H9 (cell line): ENCODE results near the gene ADAMTS16. TPM values are rescaled to one million over a fixed set of nuclear protein-coding genes. Genes with fewer than 3 reads are reported as not detected.

Experiments used
- DNase-seq: peaks from one replicate; pipeline ENCODE4 v3.0.0-alpha.2; 2017
- H2AFZ ChIP-seq: one replicate; pipeline ENCODE4 v1.6.1; 2013; ENCODE audit warnings: mild to moderate bottlenecking, low read length, control low read depth, moderate library complexity
- H2AK5ac ChIP-seq: 2 replicates; pipeline ENCODE4 v1.6.1; 2013; ENCODE audit warnings: low read length, control low read depth, mixed read lengths; ENCODE audit not compliant: insufficient read length
- H2BK120ac ChIP-seq: one replicate; pipeline ENCODE4 v1.6.1; 2013; ENCODE audit warnings: low read depth, mild to moderate bottlenecking, low read length, control low read depth, inconsistent platforms; ENCODE audit not compliant: poor library complexity, severe bottlenecking
- H2BK12ac ChIP-seq: 2 replicates; pipeline ENCODE4 v1.6.1; 2013; ENCODE audit warnings: low read length, control low read depth, mixed read lengths, low read depth; ENCODE audit not compliant: insufficient read length
- H2BK15ac ChIP-seq: 2 replicates; pipeline ENCODE4 v1.6.1; 2013; ENCODE audit warnings: low read depth, low read length, control low read depth
- H2BK20ac ChIP-seq: one replicate; pipeline ENCODE4 v1.6.1; 2013; ENCODE audit warnings: low read depth, mild to moderate bottlenecking, low read length, control low read depth, inconsistent platforms; ENCODE audit not compliant: poor library complexity, severe bottlenecking
- H2BK5ac ChIP-seq: 2 replicates; pipeline ENCODE4 v1.6.1; 2013; ENCODE audit warnings: low read length, control low read depth, mixed read lengths; ENCODE audit not compliant: insufficient read length
- H3K14ac ChIP-seq: 2 replicates; pipeline ENCODE4 v1.6.1; 2013; ENCODE audit warnings: low read length, control low read depth; ENCODE audit not compliant: insufficient read depth
- H3K18ac ChIP-seq: 2 replicates; pipeline ENCODE4 v1.6.1; 2013; ENCODE audit warnings: low read depth, mild to moderate bottlenecking, mixed read lengths, low read length, control low read depth; ENCODE audit not compliant: insufficient read length
- H3K23ac ChIP-seq: 2 replicates; pipeline ENCODE4 v1.6.1; 2013; ENCODE audit warnings: low read length, control low read depth, mixed read lengths, low read depth; ENCODE audit not compliant: insufficient read length
- H3K23me2 ChIP-seq: 2 replicates; pipeline ENCODE4 v1.6.1; 2013; ENCODE audit warnings: low read depth, mild to moderate bottlenecking, mixed read lengths, low read length, control low read depth; ENCODE audit not compliant: insufficient read length, poor library complexity, severe bottlenecking
- H3K27ac ChIP-seq: 2 replicates; pipeline ENCODE4 v1.5.1; 2013; ENCODE audit warnings: low read length, control low read depth, mixed read lengths, low read depth; ENCODE audit not compliant: insufficient read length
- H3K27me3 ChIP-seq: 2 replicates; pipeline ENCODE4 v1.6.1; 2013; ENCODE audit warnings: low read length, control low read depth, inconsistent platforms; ENCODE audit not compliant: insufficient read depth
- H3K4ac ChIP-seq: 2 replicates; pipeline ENCODE4 v1.6.1; 2013; ENCODE audit warnings: low read depth, mild to moderate bottlenecking, control low read depth, inconsistent platforms, low read length, moderate library complexity
- H3K4me1 ChIP-seq: 2 replicates; pipeline ENCODE4 v1.6.1; 2013; ENCODE audit warnings: low read length, control low read depth, inconsistent platforms; ENCODE audit not compliant: insufficient read depth
- H3K4me2 ChIP-seq: 2 replicates; pipeline ENCODE4 v1.6.1; 2013; ENCODE audit warnings: low read length, control low read depth, mixed read lengths; ENCODE audit not compliant: insufficient read length, insufficient read depth
- H3K56ac ChIP-seq: 2 replicates; pipeline ENCODE4 v1.6.1; 2013; ENCODE audit warnings: low read depth, mild to moderate bottlenecking, mixed read lengths, low read length, control low read depth; ENCODE audit not compliant: insufficient read length
- H3K79me1 ChIP-seq: 2 replicates; pipeline ENCODE4 v1.6.1; 2013; ENCODE audit warnings: low read depth, mild to moderate bottlenecking, moderate library complexity, low read length, control low read depth, inconsistent platforms; ENCODE audit not compliant: insufficient read depth, poor library complexity, severe bottlenecking
- H3K79me2 ChIP-seq: 2 replicates; pipeline ENCODE4 v1.6.1; 2013; ENCODE audit warnings: low read length, control low read depth, inconsistent platforms; ENCODE audit not compliant: insufficient read depth
- H3K9ac ChIP-seq: 2 replicates; pipeline ENCODE4 v1.6.1; 2013; ENCODE audit warnings: low read length, control low read depth, mixed read lengths; ENCODE audit not compliant: insufficient read length; ENCODE audit errors: extremely low read depth
- H3K9me3 ChIP-seq: one replicate; pipeline ENCODE4 v1.6.1; 2013; ENCODE audit warnings: low read depth, low read length, inconsistent platforms; ENCODE audit not compliant: control insufficient read depth
- H3T11ph ChIP-seq: one replicate; pipeline ENCODE4 v1.6.1; 2013; ENCODE audit warnings: mild to moderate bottlenecking, low read length, control low read depth, inconsistent platforms
- H4K20me1 ChIP-seq: one replicate; pipeline ENCODE4 v1.6.1; 2013; ENCODE audit not compliant: control insufficient read depth, insufficient read length, insufficient read depth
- H4K5ac ChIP-seq: 2 replicates; pipeline ENCODE4 v1.6.1; 2013; ENCODE audit warnings: low read depth, mild to moderate bottlenecking, mixed read lengths, low read length, control low read depth; ENCODE audit not compliant: insufficient read length
- H4K8ac ChIP-seq: replicated peaks from 2 replicates; pipeline ENCODE4 v1.6.1; 2013; ENCODE audit warnings: low read length, control low read depth, mixed read lengths, low read depth; ENCODE audit not compliant: insufficient read length
- H4K91ac ChIP-seq: 2 replicates; pipeline ENCODE4 v1.6.1; 2013; ENCODE audit warnings: low read depth, mild to moderate bottlenecking, moderate library complexity, mixed read lengths, low read length, control low read depth; ENCODE audit not compliant: insufficient read length
- H3K27ac Mint-ChIP-seq, 3 experiments: 2 replicates in 2 of 3; 3 replicates in 1 of 3; pipeline ENCODE4 v1.8.0; 2020 to 2021; ENCODE audit warnings: mixed read lengths in 3 of 3, mild to moderate bottlenecking in 1 of 3, moderate library complexity in 1 of 3
- H3K27me3 Mint-ChIP-seq: 2 replicates; pipeline ENCODE4 v1.8.0; 2021; ENCODE audit warnings: low read depth, mild to moderate bottlenecking, moderate library complexity, mixed read lengths
- H3K36me3 Mint-ChIP-seq, 3 experiments: 2 replicates in 2 of 3; 3 replicates in 1 of 3; pipeline ENCODE4 v1.8.0; 2020 to 2021; ENCODE audit warnings: low read depth in 3 of 3, mixed read lengths in 3 of 3; ENCODE audit not compliant: insufficient read depth in 1 of 3
- H3K4me1 Mint-ChIP-seq, 2 experiments: 2 replicates each; pipeline ENCODE4 v1.8.0; 2020; ENCODE audit warnings: mixed read lengths in 2 of 2
- H3K4me3 Mint-ChIP-seq, 2 experiments: 2 replicates in 1 of 2; 3 replicates in 1 of 2; pipeline ENCODE4 v1.8.0; 2020 to 2021; ENCODE audit warnings: mild to moderate bottlenecking in 2 of 2, mixed read lengths in 2 of 2, moderate library complexity in 1 of 2
- H3K9me3 Mint-ChIP-seq, 2 experiments: 2 replicates in 1 of 2; 3 replicates in 1 of 2; pipeline ENCODE4 v1.8.0; 2020; ENCODE audit warnings: mild to moderate bottlenecking in 2 of 2, mixed read lengths in 2 of 2, moderate library complexity in 1 of 2
- CTCF ChIP-seq: fragments of 200-600 bp; sonication (generic); conservative IDR thresholded peaks from 3 replicates; pipeline ENCODE4 v1.8.0; 2021; ENCODE audit warnings: antibody characterized with exemption, mild to moderate bottlenecking
- WGBS: extraction: QIAGEN DNeasy Blood & Tissue Kit; methylation state at CpG from one replicate; pipeline ENCODE4 v1.1.7; 2013; ENCODE audit warnings: missing lambda C conversion rate, low lambda C conversion rate, mixed read lengths; ENCODE audit not compliant: insufficient read length; ENCODE audit errors: extremely low coverage; 5-methylcytosine and 5-hydroxymethylcytosine counted together
- total RNA-seq: library from RNA; stranded (reverse); gene quantifications from 2 replicates; pipeline ENCODE4 v1.2.1, GENCODE V29; 2021

The ADAMTS16 gene
- total RNA-seq, 1 experiment from 2014 or later: 4.5 TPM

GRCh38 chr5:5326115-5326758 is 186.1 kb downstream of the ADAMTS16 start:
- Histone ChIP-seq H2AK5ac (no peak overlapping the region), H3K14ac (peak overlapping the region; percentile 55), H3K79me2 (no peaks in the 10 kb centered on the region), H3K23ac (no peak overlapping the region), H2BK12ac (no peak overlapping the region), H3K56ac (no peak overlapping the region), H4K91ac (no peak overlapping the region), H2BK15ac (no peak overlapping the region), H3K79me1 (no peaks in the 10 kb centered on the region), H3T11ph (no peak overlapping the region), H2BK5ac (no peak overlapping the region), H3K4me1 (peaks cover 12% of the 10 kb centered on the region; the same call in 1 of the 2 replicates), H3K4ac (no peak overlapping the region), H3K4me2 (no peak overlapping the region), H2AFZ (no peak overlapping the region), H3K23me2 (no peaks in the 10 kb centered on the region), H3K9me3 (no peaks in the 10 kb centered on the region), H2BK120ac (no peak overlapping the region), H4K5ac (no peak overlapping the region), H4K20me1 (no peaks in the 10 kb centered on the region), H2BK20ac (no peak overlapping the region), H3K27me3 (peaks cover 2% of the 10 kb centered on the region; the same call in 1 of the 2 replicates), H3K27ac (no peak overlapping the region), H3K18ac (no peak overlapping the region), H3K9ac (no peak overlapping the region), H4K8ac (no peak overlapping the region)
- Mint-ChIP-seq H3K4me1 (peaks cover 40 to 48% of the 10 kb centered on the region in 2 experiments), H3K27ac (peak overlapping the region; percentile 26 to 88 (median 78); a peak in 4 of 7 replicates), H3K36me3 (peaks cover 0 to 14% (median 6%) of the 10 kb centered on the region in 3 experiments; a peak in 4 of 7 replicates), H3K4me3 (no peak overlapping the region; a peak in 1 of 5 replicates), H3K27me3 (peaks cover 8% of the 10 kb centered on the region), H3K9me3 (peaks cover 0 to 4% of the 10 kb centered on the region in 2 experiments; a peak in 2 of 5 replicates)
- TF ChIP-seq CTCF: no peak
- WGBS: no CpG with 5 or more reads among the region's 9 CpGs
- no peak for DNase-seq
